Measurements from ENCODE around the gene FAM184A.
A peak's percentile ranks its signal among the peaks of the same experiment; 100 is the strongest.

FAM184A gene

DNA sequence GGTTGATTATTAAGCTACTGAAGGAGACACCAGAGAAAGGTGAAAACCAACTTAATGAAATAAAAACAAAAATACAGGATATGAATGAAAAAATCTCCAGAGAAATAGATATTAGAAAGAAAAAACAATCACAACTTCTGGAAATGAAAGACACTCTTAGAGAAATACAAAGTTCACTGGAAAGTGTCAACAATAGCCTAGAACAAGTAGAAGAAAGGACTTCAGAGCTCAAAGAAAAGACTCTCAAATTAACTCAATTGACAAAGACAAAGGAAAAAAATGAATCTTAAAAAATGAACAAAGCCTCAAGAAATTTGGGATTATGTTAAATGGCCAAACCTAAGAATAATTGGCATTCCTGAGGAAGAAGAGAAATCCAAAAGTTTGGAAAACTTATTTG is 133.2 kb downstream of the FAM184A start:
- H3K36me3 ChIP-seq (ENCODE audit: control insufficient read depth, insufficient read depth, low read length), result no peaks in the 10 kb centered on the region
- H3K4me3 ChIP-seq (replicated peaks; ENCODE audit: low read depth, low read length), result no peak overlapping the region
- no peak for DNase-seq (ENCODE audit: extremely low read depth, insufficient read length)
- no peak for TF ChIP-seq CTCF (IDR thresholded peaks at IDR 0.05; ENCODE audit: insufficient read depth, low read length, poor library complexity, severe bottlenecking)
- H3K27me3 ChIP-seq (replicated peaks; ENCODE audit: control insufficient read depth, insufficient read depth, low read length), result no peaks in the 10 kb centered on the region

DNA sequence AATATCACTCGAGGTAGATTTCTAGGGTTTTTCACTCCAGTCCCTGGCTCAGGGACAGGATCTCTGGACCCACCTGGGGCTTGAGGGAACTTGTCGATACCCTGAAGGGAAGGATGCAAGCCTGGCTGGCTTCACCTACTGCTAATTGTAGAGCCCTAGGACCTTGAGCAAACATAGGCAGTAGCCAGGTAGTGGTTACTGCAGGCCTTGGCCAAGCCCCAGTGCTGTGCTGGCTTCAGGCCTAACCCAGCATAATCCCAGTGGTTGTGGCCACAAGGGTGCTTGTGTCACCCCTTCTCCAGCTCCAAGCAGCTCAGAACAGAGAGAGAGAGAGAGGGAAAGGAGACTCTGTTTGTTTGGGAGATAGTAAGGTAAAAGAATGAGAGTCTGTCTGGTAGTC is 137.7 kb downstream of the FAM184A start:
- Histone ChIP-seq H3K36me3 (ENCODE audit: control insufficient read depth, insufficient read depth, low read length) (no peaks in the 10 kb centered on the region), H3K27me3 (replicated peaks; ENCODE audit: control insufficient read depth, insufficient read depth, low read length) (no peaks in the 10 kb centered on the region), H3K4me3 (replicated peaks; ENCODE audit: low read depth, low read length) (no peak overlapping the region)
- no peak for DNase-seq (ENCODE audit: extremely low read depth, insufficient read length)
- TF ChIP-seq CTCF (IDR thresholded peaks at IDR 0.05; ENCODE audit: insufficient read depth, low read length, poor library complexity, severe bottlenecking), result no peak

DNA sequence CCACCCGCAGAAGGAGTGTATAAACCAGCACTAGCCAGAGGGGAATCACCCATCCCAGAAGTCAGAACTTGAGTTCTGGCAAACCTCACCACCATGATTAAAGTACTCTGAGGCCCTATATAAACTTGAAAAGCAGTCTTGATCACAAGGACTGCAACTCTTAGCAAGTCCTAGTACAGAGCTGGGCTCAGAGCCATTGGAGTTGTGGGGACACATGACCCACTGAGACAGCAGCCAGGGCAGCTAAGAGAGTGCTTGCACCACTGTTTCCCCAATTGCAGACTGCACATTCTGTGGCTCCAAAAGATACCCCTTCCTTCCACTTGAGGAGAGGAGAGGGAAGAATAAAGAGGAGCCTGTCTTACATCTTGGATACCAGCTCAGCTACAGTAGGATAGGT is 138.8 kb downstream of the FAM184A start:
- DNase-seq (ENCODE audit: extremely low read depth, insufficient read length), result no peak
- TF ChIP-seq CTCF (IDR thresholded peaks at IDR 0.05; ENCODE audit: insufficient read depth, low read length, poor library complexity, severe bottlenecking), result no peak
- Histone ChIP-seq H3K4me3 (replicated peaks; ENCODE audit: low read depth, low read length) (no peak overlapping the region), H3K27me3 (replicated peaks; ENCODE audit: control insufficient read depth, insufficient read depth, low read length) (no peaks in the 10 kb centered on the region), H3K36me3 (ENCODE audit: control insufficient read depth, insufficient read depth, low read length) (no peaks in the 10 kb centered on the region)

GRCh38 chr6:118935978-118936703 is 142.3 kb downstream of the FAM184A start:
- no peak overlapping the region for H3K4me3 ChIP-seq (replicated peaks; ENCODE audit: low read depth, low read length)
- H3K36me3 ChIP-seq (ENCODE audit: control insufficient read depth, insufficient read depth, low read length), result no peaks in the 10 kb centered on the region
- H3K27me3 ChIP-seq (replicated peaks; ENCODE audit: control insufficient read depth, insufficient read depth, low read length), result no peaks in the 10 kb centered on the region
- no peak for TF ChIP-seq CTCF (IDR thresholded peaks at IDR 0.05; ENCODE audit: insufficient read depth, low read length, poor library complexity, severe bottlenecking)
- DNase-seq (ENCODE audit: extremely low read depth, insufficient read length), result no peak

DNA sequence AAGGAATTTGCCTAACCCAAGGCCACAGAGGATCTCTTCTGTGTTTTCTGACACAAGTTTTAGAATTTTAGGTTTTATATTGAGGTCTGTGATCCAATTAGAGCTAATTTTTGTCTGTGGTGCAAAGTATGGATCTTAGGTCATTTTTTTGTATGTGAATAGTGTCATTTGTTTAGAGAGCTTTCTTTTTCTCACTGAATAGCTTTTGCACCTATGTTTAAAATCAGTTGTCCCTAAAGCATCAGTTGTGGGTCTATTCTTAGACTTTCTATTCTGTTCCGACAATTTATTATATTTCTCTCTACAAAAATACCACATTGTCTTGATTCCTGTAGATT is 143.2 kb downstream of the FAM184A start:
- TF ChIP-seq CTCF (IDR thresholded peaks at IDR 0.05; ENCODE audit: insufficient read depth, low read length, poor library complexity, severe bottlenecking), result no peak
- no peak for DNase-seq (ENCODE audit: extremely low read depth, insufficient read length)
- no peaks in the 10 kb centered on the region for H3K27me3 ChIP-seq (replicated peaks; ENCODE audit: control insufficient read depth, insufficient read depth, low read length)
- peak overlapping the region; percentile 89 for H3K4me3 ChIP-seq (replicated peaks; ENCODE audit: low read depth, low read length)
- no peaks in the 10 kb centered on the region for H3K36me3 ChIP-seq (ENCODE audit: control insufficient read depth, insufficient read depth, low read length)

Measured in GM06990 (cell line).